Measurements from ENCODE around the gene ZNF497.
A peak's percentile ranks its signal among the peaks of the same experiment; 100 is the strongest.

Gene ZNF497

DNA sequence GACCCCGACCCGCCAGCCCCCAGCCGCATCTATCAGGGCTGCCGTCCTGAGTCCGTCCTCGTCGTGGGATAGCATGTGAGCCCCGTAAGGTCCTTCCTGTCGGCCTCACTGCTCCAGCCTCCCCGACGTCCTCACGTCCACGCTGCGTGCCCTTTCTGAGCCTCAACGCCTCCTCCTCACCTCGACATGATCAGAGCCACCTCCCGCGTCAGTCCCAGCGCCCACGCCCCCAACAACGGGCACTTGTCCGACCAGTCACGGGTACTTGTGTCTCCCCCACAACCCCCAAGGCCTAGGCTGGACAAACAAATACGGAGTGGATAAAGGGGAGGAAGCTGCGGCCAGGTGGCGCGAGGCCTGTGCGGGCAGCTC is 665 bp downstream of the ZNF497 start:
- peak overlapping the region; percentile 62 to 63 for H3K4me3 ChIP-seq (replicated peaks in 1 of 2; ENCODE audit: low read depth in 2 of 2, low read length in 2 of 2)
- peak in 1 of 2 donors; percentile 67 for DNase-seq (ENCODE audit: low read depth in 2 of 2)
- TF ChIP-seq, protein P1, sequence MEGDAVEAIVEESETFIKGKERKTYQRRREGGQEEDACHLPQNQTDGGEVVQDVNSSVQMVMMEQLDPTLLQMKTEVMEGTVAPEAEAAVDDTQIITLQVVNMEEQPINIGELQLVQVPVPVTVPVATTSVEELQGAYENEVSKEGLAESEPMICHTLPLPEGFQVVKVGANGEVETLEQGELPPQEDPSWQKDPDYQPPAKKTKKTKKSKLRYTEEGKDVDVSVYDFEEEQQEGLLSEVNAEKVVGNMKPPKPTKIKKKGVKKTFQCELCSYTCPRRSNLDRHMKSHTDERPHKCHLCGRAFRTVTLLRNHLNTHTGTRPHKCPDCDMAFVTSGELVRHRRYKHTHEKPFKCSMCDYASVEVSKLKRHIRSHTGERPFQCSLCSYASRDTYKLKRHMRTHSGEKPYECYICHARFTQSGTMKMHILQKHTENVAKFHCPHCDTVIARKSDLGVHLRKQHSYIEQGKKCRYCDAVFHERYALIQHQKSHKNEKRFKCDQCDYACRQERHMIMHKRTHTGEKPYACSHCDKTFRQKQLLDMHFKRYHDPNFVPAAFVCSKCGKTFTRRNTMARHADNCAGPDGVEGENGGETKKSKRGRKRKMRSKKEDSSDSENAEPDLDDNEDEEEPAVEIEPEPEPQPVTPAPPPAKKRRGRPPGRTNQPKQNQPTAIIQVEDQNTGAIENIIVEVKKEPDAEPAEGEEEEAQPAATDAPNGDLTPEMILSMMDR (IDR thresholded peaks at IDR 0.05; ENCODE audit: low read depth, low read length): peak; percentile 14

DNA sequence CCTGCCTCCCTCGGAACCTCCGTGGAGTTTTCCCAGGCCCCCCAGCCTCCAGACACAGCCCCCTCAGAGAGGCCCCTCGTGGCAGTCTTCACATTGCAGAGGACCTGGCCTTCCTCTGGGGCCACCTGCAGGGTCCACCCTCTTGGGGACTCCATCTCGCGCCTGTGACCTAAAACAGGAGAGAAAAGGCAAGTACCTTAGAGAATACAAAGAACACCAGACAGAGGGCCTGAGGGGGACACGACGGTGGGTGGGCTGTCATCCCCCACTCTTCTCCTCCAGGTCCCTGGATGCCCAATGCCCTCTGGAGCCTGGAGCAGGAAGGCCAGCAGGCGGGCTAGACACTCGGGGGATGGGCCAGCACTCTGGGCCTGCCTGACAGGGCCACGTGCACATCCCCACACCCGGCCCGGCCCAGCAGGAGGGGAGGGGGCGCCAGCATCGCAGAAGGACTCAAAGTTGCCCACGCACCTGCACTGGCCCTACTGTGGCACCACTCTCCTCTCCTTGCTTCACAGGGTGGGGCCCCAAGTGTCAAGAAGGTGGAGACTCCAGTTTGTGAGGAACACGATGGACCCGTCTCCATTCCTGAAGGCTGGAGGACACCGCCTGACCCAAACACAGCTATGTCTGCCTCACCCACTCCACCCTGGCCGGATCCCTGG is 4.9 kb downstream of the ZNF497 start:
- no peak for DNase-seq (ENCODE audit: low read depth in 2 of 2)
- H3K4me3 ChIP-seq (replicated peaks in 1 of 2; ENCODE audit: low read depth in 2 of 2, low read length in 2 of 2): no peak overlapping the region
- TF ChIP-seq, protein P1 (IDR thresholded peaks at IDR 0.05; ENCODE audit: low read depth, low read length): no peak

DNA sequence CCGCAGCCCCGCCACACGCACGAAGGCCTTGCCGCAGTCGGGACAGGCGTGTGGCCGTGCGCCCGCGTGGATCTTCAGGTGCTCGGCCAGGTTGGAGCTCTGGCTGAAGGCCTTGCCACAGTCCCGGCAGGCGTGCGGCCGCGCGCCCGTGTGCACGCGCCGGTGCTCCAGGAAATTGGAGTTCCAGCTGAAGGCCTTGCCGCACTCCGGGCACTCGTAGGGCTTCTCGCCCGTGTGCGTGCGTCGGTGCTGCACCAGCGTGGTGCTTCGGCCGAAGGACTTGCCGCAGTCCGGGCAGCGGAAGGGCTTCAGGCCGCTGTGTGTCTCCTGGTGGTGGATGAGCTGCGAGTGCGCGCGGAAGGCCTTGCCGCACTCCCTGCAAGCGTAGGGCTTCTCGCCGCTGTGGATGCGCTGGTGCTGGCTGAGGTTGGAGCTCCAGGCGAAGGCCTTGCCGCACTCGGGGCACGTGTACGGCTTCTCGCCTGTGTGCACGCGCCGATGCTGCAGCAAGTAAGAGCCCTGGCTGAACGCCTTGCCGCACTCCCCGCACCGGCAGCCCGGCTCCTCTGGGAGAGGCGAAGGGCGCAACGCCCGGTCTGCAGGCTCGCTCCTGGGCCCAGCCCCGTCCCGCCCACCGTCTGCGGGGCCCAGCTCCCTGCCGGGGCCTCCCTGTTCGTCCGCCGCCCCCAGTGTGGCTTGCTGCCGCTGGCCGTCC is 5.6 kb downstream of the ZNF497 start:
- H3K4me3 ChIP-seq (replicated peaks in 1 of 2; ENCODE audit: low read depth in 2 of 2, low read length in 2 of 2): peak overlapping the region; percentile 15 to 28
- DNase-seq (ENCODE audit: low read depth in 2 of 2): peak; percentile 27 to 38
- TF ChIP-seq, protein P1 (IDR thresholded peaks at IDR 0.05; ENCODE audit: low read depth, low read length): no peak

DNA sequence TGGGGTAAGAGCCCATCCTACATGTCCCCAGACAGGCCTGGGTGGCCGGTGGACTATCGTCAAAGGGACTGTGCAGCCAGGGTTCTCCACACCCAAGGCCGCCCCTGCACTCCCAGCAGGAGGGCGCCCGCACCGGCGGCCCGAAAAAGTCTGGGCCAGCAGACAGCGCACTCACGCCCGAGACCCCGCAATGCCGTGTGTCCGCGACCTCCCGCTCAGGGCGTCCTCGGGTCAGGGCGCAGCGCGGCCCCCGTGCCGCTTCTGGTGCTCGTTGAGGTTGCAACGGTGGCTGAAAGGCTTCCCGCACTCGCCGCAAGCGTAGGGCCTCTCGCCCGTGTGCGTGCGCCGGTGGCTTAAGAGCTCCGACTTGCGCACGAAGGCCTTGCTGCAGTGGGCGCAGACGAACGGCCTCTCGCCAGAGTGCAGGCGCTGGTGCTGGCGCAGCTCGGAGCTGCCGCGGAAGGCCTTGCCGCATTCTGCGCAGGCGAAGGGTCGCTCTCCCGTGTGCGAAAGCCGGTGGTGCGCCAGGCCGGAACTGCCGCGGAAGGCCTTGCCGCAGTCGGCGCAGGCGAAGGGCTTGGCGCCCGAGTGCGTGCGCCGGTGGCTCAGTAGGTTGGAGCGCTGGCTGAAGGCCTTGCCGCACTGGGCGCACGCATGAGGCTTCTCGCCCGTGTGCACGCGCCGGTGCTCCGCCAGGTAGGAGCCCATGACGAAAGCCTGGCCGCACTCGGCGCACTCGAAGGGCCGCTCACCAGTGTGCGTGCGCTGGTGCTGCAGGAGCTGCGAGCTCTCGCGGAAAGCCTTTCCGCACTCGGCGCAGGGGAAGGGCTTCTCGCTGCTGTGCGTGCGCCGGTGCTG is 6.4 kb downstream of the ZNF497 start:
- H3K4me3 ChIP-seq (replicated peaks in 1 of 2; ENCODE audit: low read depth in 2 of 2, low read length in 2 of 2): peak overlapping the region; percentile 8 to 28
- TF ChIP-seq, protein P1 (IDR thresholded peaks at IDR 0.05; ENCODE audit: low read depth, low read length): no peak
- peak; percentile 45 to 53 for DNase-seq (ENCODE audit: low read depth in 2 of 2)

DNA sequence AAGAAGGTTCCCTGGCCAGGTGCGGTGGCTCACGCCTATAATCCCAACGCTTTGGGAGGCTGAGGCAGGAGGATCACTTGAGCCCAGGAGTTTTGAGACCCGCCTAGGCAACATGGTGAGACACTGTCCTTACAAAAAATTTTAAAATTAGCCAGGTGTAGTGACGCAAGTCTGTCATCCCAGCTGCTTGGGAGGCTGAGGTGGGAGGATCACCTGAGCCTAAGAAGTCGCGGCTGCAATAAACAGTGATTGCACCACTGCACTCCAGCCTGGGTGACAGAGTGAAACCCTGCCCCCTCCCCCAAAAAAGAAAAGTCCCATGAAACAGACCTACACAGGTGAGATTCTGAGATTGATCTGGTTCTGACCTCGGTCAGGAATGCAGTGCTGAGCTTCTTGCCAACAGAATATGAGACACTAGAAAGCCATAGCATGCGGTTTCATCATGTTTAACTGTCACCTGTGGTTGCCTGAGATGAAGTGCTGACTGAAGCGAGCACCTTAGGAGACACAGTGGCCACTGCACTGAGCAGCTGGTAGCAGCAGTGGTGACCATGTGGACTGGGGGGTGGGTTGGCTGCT is 7.2 kb downstream of the ZNF497 start:
- H3K4me3 ChIP-seq (replicated peaks in 1 of 2; ENCODE audit: low read depth in 2 of 2, low read length in 2 of 2): no peak overlapping the region
- TF ChIP-seq, protein P1 (IDR thresholded peaks at IDR 0.05; ENCODE audit: low read depth, low read length): no peak
- no peak for DNase-seq (ENCODE audit: low read depth in 2 of 2)

DNA sequence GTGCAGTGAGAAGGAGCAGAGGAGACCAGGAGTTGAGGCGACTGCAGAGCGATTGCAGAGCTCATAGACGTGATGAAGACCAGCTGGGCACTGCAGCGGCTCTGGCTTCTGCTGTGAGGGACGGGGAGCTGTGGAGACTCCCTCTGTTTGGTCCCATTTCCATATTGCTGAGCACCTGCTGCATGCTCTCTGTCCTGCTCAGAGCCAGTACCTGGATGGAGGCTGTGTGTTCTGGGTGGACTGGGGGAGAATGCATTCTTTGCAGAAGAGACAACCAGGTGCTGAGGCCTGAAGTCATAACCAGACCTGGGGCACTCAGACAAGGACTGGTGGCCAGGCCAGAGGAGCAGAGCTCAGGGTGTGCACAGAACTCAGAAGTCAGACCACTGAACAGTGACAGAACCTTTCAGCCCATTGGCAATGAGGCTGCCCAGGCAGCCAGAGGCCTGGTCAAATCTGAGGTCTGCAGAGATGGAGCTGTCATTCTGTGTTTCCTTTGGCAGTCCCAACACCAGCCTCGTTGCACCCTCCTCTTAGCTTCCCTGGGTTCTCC is 8.0 kb downstream of the ZNF497 start:
- TF ChIP-seq, protein P1 (IDR thresholded peaks at IDR 0.05; ENCODE audit: low read depth, low read length): no peak
- H3K4me3 ChIP-seq (replicated peaks in 1 of 2; ENCODE audit: low read depth in 2 of 2, low read length in 2 of 2): no peak overlapping the region

More for the DNA sequence above, 8.0 kb downstream of the ZNF497 start:
- no peak for DNase-seq (ENCODE audit: low read depth in 2 of 2)
